Caki2 (cell line): ENCODE data around the gene USP17L22. TPM values are rescaled to one million over a fixed set of nuclear protein-coding genes. Genes with fewer than 3 reads are reported as not detected.
"Not testable (repeated sequence)": the region's sequence is repeated elsewhere in the genome, so short reads cannot be mapped to it uniquely, and the experiment has no call there.

Experiments
- DNase-seq: peaks from one replicate; pipeline ENCODE4 v3.0.0-alpha.2; 2015; ENCODE audit warnings: low read depth
- in situ Hi-C: cut with HindIII; loops from 2 replicates; pipeline ENCODE4 v1.10.0; 2016; ENCODE audit warnings: low sequenced_read_pairs, low pct_unique_long_range_greater_than_20kb, mixed read lengths
- total RNA-seq: library from RNA; depleted of rRNA; stranded (reverse); fragments of >200 nt; shearing (Covaris generic); gene quantifications from 2 replicates; pipeline ENCODE4 v1.2.3, GENCODE V29; 2014; ENCODE audit warnings: low replicate concordance; rRNA removed

USP17L22 gene
- total RNA-seq: not detected in 2 replicates

- in situ Hi-C loops, DNase-seq: not testable (repeated sequence)
These were observed at the start of gene USP17L22 for GRCh38 chr4:9267319-9267718. Gene USP17L22 (plus strand): TSS chr4:9267619. CDS start chr4:9267619, 0 bp downstream.

GRCh38 chr4:9219852-9220251, 47.6 kb upstream of the USP17L22 start, which contains the start of gene USP17L12:
Gene USP17L12 (plus strand): TSS chr4:9220152. CDS start chr4:9220152, 0 bp downstream.
- DNase-seq, in situ Hi-C loops: not testable (repeated sequence)

GRCh38 chr4:9224596-9224995, 42.8 kb upstream of the USP17L22 start, which contains the start of gene USP17L13:
Gene USP17L13 (plus strand): TSS chr4:9224896. CDS start chr4:9224896, 0 bp downstream.
- in situ Hi-C loops, DNase-seq: not testable (repeated sequence)

GRCh38 chr4:9230249-9230648, 37.2 kb upstream of the USP17L22 start:
- in situ Hi-C loops, DNase-seq: not testable (repeated sequence)

DNA sequence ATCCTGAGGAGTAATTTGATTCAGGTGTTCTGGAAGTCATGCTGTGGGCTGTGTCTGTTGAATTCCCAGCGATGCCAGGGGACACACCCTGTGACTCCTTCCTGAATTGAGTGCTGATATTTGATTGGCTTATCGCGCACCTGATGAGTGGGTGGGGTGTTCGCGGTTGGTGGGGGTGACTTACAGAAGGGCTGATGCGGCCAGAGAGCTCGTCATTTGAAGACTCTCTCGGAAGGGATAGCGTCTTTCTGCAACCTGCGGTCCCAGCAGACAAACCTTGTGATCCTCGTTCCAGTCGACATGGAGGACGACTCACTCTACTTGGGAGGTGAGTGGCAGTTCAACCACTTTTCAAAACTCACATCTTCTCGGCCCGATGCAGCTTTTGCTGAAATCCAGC, 33.3 kb upstream of the USP17L22 start, which contains the start of gene USP17L15:
Gene USP17L15 (plus strand): TSS at position 301 of the 400 bp plus-strand sequence. CDS start 0 bp downstream, at position 301.
- DNase-seq, in situ Hi-C loops: not testable (repeated sequence)

DNA sequence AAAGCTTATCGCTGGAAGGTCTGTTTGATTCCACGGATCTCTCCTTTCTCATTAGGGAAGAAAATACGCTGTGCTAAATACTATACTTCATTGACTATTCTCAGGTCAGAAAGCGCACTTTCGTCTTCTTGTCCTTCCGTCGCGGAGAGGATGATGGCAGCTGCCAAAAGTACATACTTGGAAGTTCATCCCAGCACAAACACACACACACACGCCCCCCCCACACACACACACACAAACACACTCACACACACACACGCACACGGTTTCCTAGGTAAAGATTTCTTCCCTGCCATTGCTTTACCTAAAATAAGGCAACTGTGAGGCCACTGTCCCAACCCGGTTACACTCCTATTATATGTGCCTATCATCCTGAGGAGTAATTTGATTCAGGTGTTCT, 29.0 kb upstream of the USP17L22 start:
- DNase-seq, in situ Hi-C loops: not testable (repeated sequence)

- DNase-seq, in situ Hi-C loops: not testable (repeated sequence)
These were observed 23.8 kb upstream of the USP17L22 start, which contains the start of gene USP17L17 for GRCh38 chr4:9243579-9243978. Gene USP17L17 (plus strand): TSS chr4:9243879. CDS start chr4:9243879, 0 bp downstream.

- DNase-seq, in situ Hi-C loops: not testable (repeated sequence)
These were observed 19.3 kb upstream of the USP17L22 start, which contains the start of gene USP17L18 for GRCh38 chr4:9247953-9248680. Gene USP17L18 (plus strand): TSS chr4:9248630. CDS start chr4:9248630, 0 bp downstream.

DNA sequence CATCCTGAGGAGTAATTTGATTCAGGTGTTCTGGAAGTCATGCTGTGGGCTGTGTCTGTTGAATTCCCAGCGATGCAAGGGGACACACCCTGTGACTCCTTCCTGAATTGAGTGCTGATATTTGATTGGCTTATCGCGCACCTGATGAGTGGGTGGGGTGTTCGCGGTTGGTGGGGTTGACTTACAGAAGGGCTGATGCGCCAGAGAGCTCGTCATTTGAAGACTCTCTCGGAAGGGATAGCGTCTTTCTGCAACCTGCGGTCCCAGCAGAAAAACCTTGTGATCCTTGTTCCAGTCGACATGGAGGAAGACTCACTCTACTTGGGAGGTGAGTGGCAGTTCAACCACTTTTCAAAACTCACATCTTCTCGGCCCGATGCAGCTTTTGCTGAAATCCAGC, 14.3 kb upstream of the USP17L22 start, which contains the start of gene USP17L19:
Gene USP17L19 (plus strand): TSS at position 301 of the 400 bp plus-strand sequence. CDS start 0 bp downstream, at position 301.
- in situ Hi-C loops, DNase-seq: not testable (repeated sequence)

GRCh38 chr4:9257824-9258223, 9.6 kb upstream of the USP17L22 start, which contains the start of gene USP17L20:
Gene USP17L20 (plus strand): TSS chr4:9258124. CDS start chr4:9258124, 0 bp downstream.
- DNase-seq, in situ Hi-C loops: not testable (repeated sequence)

DNA sequence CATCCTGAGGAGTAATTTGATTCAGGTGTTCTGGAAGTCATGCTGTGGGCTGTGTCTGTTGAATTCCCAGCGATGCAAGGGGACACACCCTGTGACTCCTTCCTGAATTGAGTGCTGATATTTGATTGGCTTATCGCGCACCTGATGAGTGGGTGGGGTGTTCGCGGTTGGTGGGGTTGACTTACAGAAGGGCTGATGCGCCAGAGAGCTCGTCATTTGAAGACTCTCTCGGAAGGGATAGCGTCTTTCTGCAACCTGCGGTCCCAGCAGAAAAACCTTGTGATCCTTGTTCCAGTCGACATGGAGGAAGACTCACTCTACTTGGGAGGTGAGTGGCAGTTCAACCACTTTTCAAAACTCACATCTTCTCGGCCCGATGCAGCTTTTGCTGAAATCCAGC, 4.8 kb upstream of the USP17L22 start, which contains the start of gene USP17L21:
Gene USP17L21 (plus strand): TSS at position 301 of the 400 bp plus-strand sequence. CDS start 0 bp downstream, at position 301.
- in situ Hi-C loops, DNase-seq: not testable (repeated sequence)

DNA sequence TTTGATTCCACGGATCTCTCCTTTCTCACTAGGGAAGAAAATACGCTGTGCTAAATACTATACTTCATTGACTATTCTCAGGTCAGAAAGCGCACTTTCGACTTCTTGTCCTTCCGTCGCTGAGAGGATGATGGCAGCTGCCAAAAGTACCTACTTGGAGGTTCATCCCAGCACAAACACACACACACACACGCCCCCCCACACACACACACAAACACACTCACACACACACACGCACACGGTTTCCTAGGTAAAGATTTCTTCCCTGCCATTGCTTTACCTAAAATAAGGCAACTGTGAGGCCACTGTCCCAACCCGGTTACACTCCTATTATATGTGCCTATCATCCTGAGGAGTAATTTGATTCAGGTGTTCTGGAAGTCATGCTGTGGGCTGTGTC, 4.3 kb downstream of the USP17L22 start:
- in situ Hi-C loops, DNase-seq: not testable (repeated sequence)

Other genes with a start within 250 kb of the USP17L22 start
- gene FAM90A26, start 97.2 kb upstream of the USP17L22 start, total RNA-seq: not detected in 2 replicates
- not detected in 2 replicates for gene USP17L10, start 57.0 kb upstream of the USP17L22 start, total RNA-seq
- gene USP17L11, start 52.2 kb upstream of the USP17L22 start, total RNA-seq: not detected in 2 replicates
- gene USP17L12, start 47.5 kb upstream of the USP17L22 start, total RNA-seq: not detected in 2 replicates
- gene USP17L13, start 42.7 kb upstream of the USP17L22 start, total RNA-seq: not detected in 2 replicates
- gene USP17L15, start 33.2 kb upstream of the USP17L22 start, total RNA-seq: not detected in 2 replicates
- gene USP17L17, start 23.7 kb upstream of the USP17L22 start, total RNA-seq: not detected in 2 replicates
- gene USP17L18, start 19.0 kb upstream of the USP17L22 start, total RNA-seq: not detected in 2 replicates
- not detected in 2 replicates for gene USP17L19, start 14.2 kb upstream of the USP17L22 start, total RNA-seq
- not detected in 2 replicates for gene USP17L20, start 9.5 kb upstream of the USP17L22 start, total RNA-seq
- not detected in 2 replicates for gene USP17L21, start 4.7 kb upstream of the USP17L22 start, total RNA-seq
- gene USP17L24, start 57.5 kb downstream of the USP17L22 start, total RNA-seq: not detected in 2 replicates
- gene USP17L25, start 62.3 kb downstream of the USP17L22 start, total RNA-seq: not detected in 2 replicates
- not detected in 2 replicates for gene USP17L26, start 67.0 kb downstream of the USP17L22 start, total RNA-seq
- gene USP17L5, start 71.8 kb downstream of the USP17L22 start, total RNA-seq: not detected in 2 replicates
- gene USP17L27, start 76.5 kb downstream of the USP17L22 start, total RNA-seq: not detected in 2 replicates
- not detected in 2 replicates for gene USP17L28, start 81.3 kb downstream of the USP17L22 start, total RNA-seq
- not detected in 2 replicates for gene USP17L29, start 86.0 kb downstream of the USP17L22 start, total RNA-seq
- gene USP17L30, start 95.5 kb downstream of the USP17L22 start, total RNA-seq: not detected in 2 replicates
- not detected in 2 replicates for gene DEFB131A, start 176.8 kb downstream of the USP17L22 start, total RNA-seq